H4 (cell line): Measurements from ENCODE around the gene MUC15. TPM values are rescaled to one million over a fixed set of nuclear protein-coding genes. Genes with fewer than 3 reads are reported as not detected.

ENCODE experiments used
- DNase-seq: peaks from one replicate; pipeline ENCODE4 v3.0.0-alpha.2; 2015; ENCODE audit warnings: low spot score
- total RNA-seq: library from RNA; depleted of rRNA; stranded (reverse); fragments of >200 nt; shearing (Covaris generic); gene quantifications from 2 replicates; pipeline ENCODE4 v1.2.3, GENCODE V29; 2014

The MUC15 gene
- total RNA-seq, 1 experiment from 2014 or later: 5.9 TPM

GRCh38 chr11:26573896-26574295 lies 1.8 kb upstream of the MUC15 start:
- DNase-seq: no peak

DNA sequence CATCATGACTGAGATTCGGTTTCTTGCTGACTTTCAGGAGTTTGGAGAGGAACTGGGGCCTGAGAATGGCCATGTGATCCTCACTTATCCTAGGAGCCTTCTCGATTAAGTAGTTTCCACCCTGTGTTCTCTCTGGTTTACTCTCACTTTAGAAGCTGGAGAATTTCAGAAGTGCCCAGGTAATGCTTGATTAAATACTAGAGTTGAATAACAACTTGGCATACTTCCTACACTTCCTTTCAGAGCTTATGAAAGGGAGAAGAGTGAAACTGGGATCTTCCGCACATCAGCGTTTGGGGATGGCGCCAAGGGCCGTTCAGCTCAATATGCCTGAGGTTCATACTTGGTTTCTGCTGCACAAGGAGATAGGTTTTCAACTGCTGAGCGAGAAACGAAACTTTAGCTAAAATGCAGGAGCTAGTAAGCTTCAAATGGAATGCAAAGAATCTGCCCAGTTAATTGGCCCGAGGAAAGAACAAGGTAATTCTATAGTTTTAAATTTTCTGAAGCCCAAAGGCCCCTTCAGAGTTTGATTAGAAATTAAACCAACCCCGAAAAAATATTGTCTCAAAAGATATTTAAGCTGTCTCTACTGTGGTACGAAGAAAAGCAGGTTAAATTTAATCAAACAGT lies 823 bp upstream of the MUC15 start:
- no peak for DNase-seq

DNA sequence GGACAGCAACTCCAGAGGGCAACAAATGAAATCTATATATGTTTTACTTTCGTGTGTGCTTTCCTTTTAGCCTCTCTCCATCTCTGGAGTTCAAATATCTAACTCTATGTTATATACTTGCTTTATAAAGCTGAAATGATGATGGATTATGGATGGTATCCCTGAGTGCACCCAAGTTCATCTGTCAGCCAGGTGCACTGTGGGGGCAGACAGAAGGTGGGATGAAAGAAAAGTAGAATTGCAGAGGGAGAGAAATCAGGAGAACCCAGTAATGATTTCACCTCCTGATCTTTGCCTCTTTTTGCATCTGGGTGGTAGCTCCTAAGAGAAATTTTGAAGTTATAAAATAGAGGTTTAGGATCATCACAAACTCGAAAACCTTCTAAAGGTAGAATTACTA lies 2.4 kb downstream of the MUC15 start:
- DNase-seq: no peak

DNA sequence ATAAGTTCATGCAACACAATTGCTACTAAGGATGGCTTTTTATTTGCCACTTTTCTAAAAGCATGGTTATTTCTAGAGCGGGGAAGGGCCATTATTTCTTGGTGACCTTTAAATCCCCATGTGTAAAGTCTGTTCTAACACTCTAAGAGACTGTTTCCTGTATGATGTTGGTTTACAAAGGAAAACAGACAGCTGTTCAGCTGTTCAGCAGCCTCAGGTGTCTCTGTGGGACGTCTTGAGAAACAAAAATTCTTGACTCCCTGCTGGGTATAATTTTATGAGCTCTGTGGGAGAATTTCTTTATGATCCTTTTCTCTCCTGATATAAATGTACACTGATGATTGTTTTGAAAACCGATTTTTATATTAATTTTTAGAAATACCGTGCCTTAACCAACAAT lies 13.9 kb downstream of the MUC15 start:
- DNase-seq: no peak

DNA sequence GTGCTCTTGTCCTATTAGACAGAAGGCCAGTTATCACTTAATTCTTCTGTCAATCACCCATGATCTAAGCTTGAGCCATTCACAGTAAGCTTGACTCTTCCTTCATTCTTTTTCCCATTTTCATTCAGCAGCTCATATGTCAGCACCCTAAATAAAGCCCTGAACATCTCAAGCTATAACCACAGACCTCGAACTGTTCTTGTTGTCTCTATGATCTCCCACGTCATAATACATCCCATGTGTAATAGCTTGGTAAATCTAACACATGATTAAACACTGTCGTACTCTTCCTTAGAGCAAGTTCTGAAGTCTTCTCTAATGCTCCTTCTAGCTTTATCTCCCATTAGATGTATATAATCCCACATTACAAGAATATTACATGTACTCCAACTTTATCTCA lies 14.4 kb downstream of the MUC15 start:
- no peak for DNase-seq

- DNase-seq: no peak
Observed at GRCh38 chr11:26556582-26556981, 15.5 kb downstream of the MUC15 start.

- no peak for DNase-seq
Observed at GRCh38 chr11:26554455-26554854, 17.6 kb downstream of the MUC15 start.

GRCh38 chr11:26553182-26553581 lies 18.9 kb downstream of the MUC15 start:
- no peak for DNase-seq

GRCh38 chr11:26551186-26551801 lies 20.8 kb downstream of the MUC15 start:
- DNase-seq: no peak

- no peak for DNase-seq
Observed at GRCh38 chr11:26550022-26550421, 22.0 kb downstream of the MUC15 start.

DNA sequence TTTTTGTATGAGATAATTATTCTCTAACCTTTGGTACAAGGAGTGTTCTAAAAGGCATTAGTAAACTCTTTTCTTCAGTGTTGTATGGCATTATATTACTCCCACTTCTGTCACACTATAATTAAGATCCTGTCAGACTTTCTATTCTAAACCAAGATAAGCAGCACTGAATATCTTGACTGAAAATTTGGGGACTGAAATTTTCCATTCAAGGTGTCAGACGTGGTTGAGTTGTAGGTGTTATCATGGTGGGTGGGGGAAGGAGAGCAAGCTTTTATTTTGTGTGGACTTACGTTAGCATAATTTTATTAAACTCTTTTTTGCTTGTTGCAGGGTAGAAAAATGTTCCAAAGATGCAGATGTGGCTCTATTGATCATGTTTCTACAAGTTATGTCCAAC lies 22.9 kb downstream of the MUC15 start:
- DNase-seq: no peak

GRCh38 chr11:26541870-26542269 lies 30.2 kb downstream of the MUC15 start:
- DNase-seq: no peak

DNA sequence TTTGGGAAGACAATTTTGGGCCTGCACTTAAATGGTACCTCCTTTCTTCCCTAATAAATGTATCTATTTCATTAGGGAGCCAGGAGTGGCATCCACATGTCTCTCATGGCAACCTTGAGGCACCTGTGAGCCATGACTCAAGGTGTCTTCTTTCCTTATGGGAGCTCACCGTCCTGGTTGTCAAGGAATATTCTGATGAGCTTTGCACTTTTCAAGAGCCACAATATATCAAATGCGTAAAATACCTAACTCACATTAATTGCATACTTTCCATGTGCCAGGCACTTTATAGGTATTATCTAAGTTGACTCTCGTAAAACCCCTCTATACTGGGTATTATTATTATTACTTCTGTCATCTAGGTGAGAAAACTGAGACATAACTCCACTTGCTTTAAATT lies 32.5 kb downstream of the MUC15 start:
- DNase-seq: no peak

DNA sequence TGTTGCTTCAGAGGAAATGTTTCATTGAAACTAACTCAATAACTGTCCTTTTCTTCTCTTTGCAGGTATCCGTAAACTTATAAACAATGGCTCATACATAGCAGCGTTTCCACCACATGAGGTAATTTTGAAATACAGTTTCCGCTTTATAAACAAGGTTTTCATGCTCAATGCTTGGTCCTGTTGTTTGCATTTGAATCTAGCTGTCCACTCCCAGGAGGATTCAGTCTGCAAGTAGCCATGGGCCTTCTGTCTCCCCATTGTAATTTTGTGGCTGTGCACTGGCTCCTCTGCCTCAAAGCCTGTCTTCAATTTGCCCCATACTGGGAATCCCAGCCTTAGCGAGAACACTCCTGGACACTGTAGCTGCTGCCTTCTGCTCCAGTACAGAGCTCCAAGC lies 34.7 kb downstream of the MUC15 start:
- DNase-seq: no peak

DNA sequence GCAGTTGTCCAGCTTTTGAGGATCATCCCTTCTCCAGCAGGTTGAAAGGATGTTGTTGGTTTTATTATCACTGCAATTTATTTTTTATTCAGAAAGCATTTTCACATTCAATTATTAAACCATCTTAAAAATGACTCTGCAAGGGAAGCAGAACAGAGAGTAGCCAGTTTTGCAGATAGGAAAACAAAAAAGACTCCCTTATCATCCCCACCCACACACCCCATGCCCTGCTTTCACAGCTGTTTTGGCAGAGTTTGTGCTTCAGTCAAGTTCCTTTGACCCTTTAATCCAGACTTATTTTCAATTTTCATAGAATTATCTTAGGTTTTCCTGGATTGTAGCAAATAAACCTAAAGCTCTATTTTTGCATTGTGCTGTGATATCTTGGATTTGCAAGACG lies 44.4 kb downstream of the MUC15 start:
- no peak for DNase-seq

GRCh38 chr11:26522912-26523610 lies 49.0 kb downstream of the MUC15 start:
- peak; percentile 69 for DNase-seq

GRCh38 chr11:26519469-26519868 lies 52.6 kb downstream of the MUC15 start:
- DNase-seq: no peak

GRCh38 chr11:26512196-26512595 lies 59.9 kb downstream of the MUC15 start:
- DNase-seq: no peak

GRCh38 chr11:26510756-26511155 lies 61.3 kb downstream of the MUC15 start:
- DNase-seq: no peak

DNA sequence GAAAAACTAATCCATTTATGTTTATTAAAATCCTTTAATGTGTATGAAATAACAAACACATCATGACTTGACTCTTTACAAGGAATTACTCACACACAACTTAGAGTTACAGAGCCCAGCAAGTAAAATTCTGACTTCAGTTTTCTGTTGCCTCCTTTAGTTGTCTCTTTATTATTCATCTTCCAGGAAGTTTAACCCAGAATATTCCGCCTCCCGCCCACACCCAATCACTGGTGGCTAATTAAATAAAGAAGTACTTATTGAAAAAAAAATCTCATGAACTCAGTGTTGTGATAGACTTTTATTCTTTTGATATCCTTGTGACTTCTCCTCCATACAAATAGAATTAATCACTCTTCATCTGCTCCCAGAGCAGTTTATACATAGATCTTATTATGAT lies 61.9 kb downstream of the MUC15 start:
- no peak for DNase-seq
